Stimulated activated memory B cell treated with anti-CD40 and anti-IgM and Interleukin-4, amounts not matched to agents 10 μg/mL and 1 μg/mL and 100 μg/mL, for 72 hours (primary cell): ENCODE results near the gene SPATA12.

Experiments used
- ATAC-seq: fragments of 150-1000 bp; cut with Tn5 transposase; 2 replicates; pipeline ENCODE4 v1.10.0; 2021
- H3K27ac Mint-ChIP-seq: one replicate; pipeline ENCODE4 v1.8.0; 2022; ENCODE audit warnings: mild to moderate bottlenecking, mixed read lengths
- H3K27me3 Mint-ChIP-seq: one replicate; pipeline ENCODE4 v1.8.0; 2022; ENCODE audit warnings: mixed read lengths
- H3K36me3 Mint-ChIP-seq: one replicate; pipeline ENCODE4 v1.8.0; 2022; ENCODE audit warnings: mixed read lengths
- H3K4me1 Mint-ChIP-seq: one replicate; pipeline ENCODE4 v1.8.0; 2022; ENCODE audit warnings: mixed read lengths
- H3K4me3 Mint-ChIP-seq: one replicate; pipeline ENCODE4 v1.8.0; 2022; ENCODE audit warnings: mild to moderate bottlenecking, moderate library complexity, mixed read lengths
- H3K9me3 Mint-ChIP-seq: one replicate; pipeline ENCODE4 v1.8.0; 2022; ENCODE audit warnings: mixed read lengths

SPATA12 gene

GRCh38 chr3:57060089-57060821, at the start of gene SPATA12:
TSS of gene SPATA12 (plus strand) at chr3:57060664. CDS start at chr3:57073695, 13,031 bp downstream.
- Mint-ChIP-seq H3K9me3 (peaks cover 4% of the 10 kb centered on the region), H3K36me3 (peaks cover 5% of the 10 kb centered on the region), H3K4me1 (peaks cover 10% of the 10 kb centered on the region), H3K4me3 (no peak within 1 kb of the TSS), H3K27me3 (peaks cover 60% of the 10 kb centered on the region), H3K27ac (no peak within 1 kb of the TSS)
- ATAC-seq = no peak

- H3K4me1 Mint-ChIP-seq = no peaks in the 10 kb centered on the region
- no peak for ATAC-seq
- no peak overlapping the region for H3K27ac Mint-ChIP-seq
- H3K27me3 Mint-ChIP-seq = peaks cover 21% of the 10 kb centered on the region
- H3K9me3 Mint-ChIP-seq = no peaks in the 10 kb centered on the region
- H3K36me3 Mint-ChIP-seq = no peaks in the 10 kb centered on the region
- no peak overlapping the region for H3K4me3 Mint-ChIP-seq
Observed at GRCh38 chr3:57011022-57011421, 49.4 kb upstream of the SPATA12 start.

- ATAC-seq = peak; percentile 24
- H3K9me3 Mint-ChIP-seq = no peaks in the 10 kb centered on the region
- no peak overlapping the region for H3K4me3 Mint-ChIP-seq
- H3K36me3 Mint-ChIP-seq = no peaks in the 10 kb centered on the region
- peaks cover 22% of the 10 kb centered on the region for H3K27me3 Mint-ChIP-seq
- peaks cover 9% of the 10 kb centered on the region for H3K4me1 Mint-ChIP-seq
- no peak overlapping the region for H3K27ac Mint-ChIP-seq
Observed at GRCh38 chr3:57012847-57013246, 47.6 kb upstream of the SPATA12 start.

- H3K27ac Mint-ChIP-seq = no peak overlapping the region
Observed at GRCh38 chr3:57015350-57015729, 45.1 kb upstream of the SPATA12 start.

GRCh38 chr3:57015912-57016311, 44.6 kb upstream of the SPATA12 start:
- H3K4me1 Mint-ChIP-seq = peaks cover 17% of the 10 kb centered on the region

More at GRCh38 chr3:57015350-57015729, 45.1 kb upstream of the SPATA12 start:
- peaks cover 17% of the 10 kb centered on the region for H3K4me1 Mint-ChIP-seq
- no peaks in the 10 kb centered on the region for H3K36me3 Mint-ChIP-seq
- no peaks in the 10 kb centered on the region for H3K9me3 Mint-ChIP-seq
- H3K4me3 Mint-ChIP-seq = no peak overlapping the region
- ATAC-seq = no peak
- H3K27me3 Mint-ChIP-seq = peaks cover 22% of the 10 kb centered on the region

GRCh38 chr3:57017459-57017845, 43.0 kb upstream of the SPATA12 start:
- no peaks in the 10 kb centered on the region for H3K9me3 Mint-ChIP-seq
- H3K36me3 Mint-ChIP-seq = no peaks in the 10 kb centered on the region
- H3K27me3 Mint-ChIP-seq = peaks cover 22% of the 10 kb centered on the region
- no peak overlapping the region for H3K4me3 Mint-ChIP-seq
- no peak for ATAC-seq
- H3K27ac Mint-ChIP-seq = no peak overlapping the region
- H3K4me1 Mint-ChIP-seq = peaks cover 17% of the 10 kb centered on the region

More at GRCh38 chr3:57015912-57016311, 44.6 kb upstream of the SPATA12 start:
- no peak for ATAC-seq
- H3K9me3 Mint-ChIP-seq = no peaks in the 10 kb centered on the region
- H3K4me3 Mint-ChIP-seq = no peak overlapping the region
- no peaks in the 10 kb centered on the region for H3K36me3 Mint-ChIP-seq
- peaks cover 22% of the 10 kb centered on the region for H3K27me3 Mint-ChIP-seq
- H3K27ac Mint-ChIP-seq = no peak overlapping the region

GRCh38 chr3:57018246-57018645, 42.2 kb upstream of the SPATA12 start:
- no peak for ATAC-seq
- no peaks in the 10 kb centered on the region for H3K9me3 Mint-ChIP-seq
- no peak overlapping the region for H3K27ac Mint-ChIP-seq
- no peaks in the 10 kb centered on the region for H3K36me3 Mint-ChIP-seq
- peaks cover 23% of the 10 kb centered on the region for H3K27me3 Mint-ChIP-seq
- no peak overlapping the region for H3K4me3 Mint-ChIP-seq
- peaks cover 17% of the 10 kb centered on the region for H3K4me1 Mint-ChIP-seq

GRCh38 chr3:57019057-57019456, 41.4 kb upstream of the SPATA12 start:
- peaks cover 32% of the 10 kb centered on the region for H3K27me3 Mint-ChIP-seq
- ATAC-seq = peak; percentile 86
- peaks cover 17% of the 10 kb centered on the region for H3K4me1 Mint-ChIP-seq
- peak overlapping the region; percentile 26 for H3K27ac Mint-ChIP-seq
- no peaks in the 10 kb centered on the region for H3K36me3 Mint-ChIP-seq
- no peak overlapping the region for H3K4me3 Mint-ChIP-seq
- no peaks in the 10 kb centered on the region for H3K9me3 Mint-ChIP-seq

GRCh38 chr3:57025237-57025636, 35.2 kb upstream of the SPATA12 start:
- no peaks in the 10 kb centered on the region for H3K9me3 Mint-ChIP-seq
- ATAC-seq = no peak
- H3K27me3 Mint-ChIP-seq = peaks cover 19% of the 10 kb centered on the region
- no peaks in the 10 kb centered on the region for H3K36me3 Mint-ChIP-seq
- no peak overlapping the region for H3K27ac Mint-ChIP-seq
- no peaks in the 10 kb centered on the region for H3K4me1 Mint-ChIP-seq
- H3K4me3 Mint-ChIP-seq = no peak overlapping the region

GRCh38 chr3:57026944-57027343, 33.5 kb upstream of the SPATA12 start:
- H3K27me3 Mint-ChIP-seq = peaks cover 19% of the 10 kb centered on the region
- no peaks in the 10 kb centered on the region for H3K36me3 Mint-ChIP-seq
- no peak for ATAC-seq
- no peak overlapping the region for H3K4me3 Mint-ChIP-seq
- H3K27ac Mint-ChIP-seq = no peak overlapping the region
- H3K4me1 Mint-ChIP-seq = no peaks in the 10 kb centered on the region
- no peaks in the 10 kb centered on the region for H3K9me3 Mint-ChIP-seq

- no peak overlapping the region for H3K27ac Mint-ChIP-seq
- ATAC-seq = no peak
- H3K27me3 Mint-ChIP-seq = peaks cover 19% of the 10 kb centered on the region
- no peaks in the 10 kb centered on the region for H3K4me1 Mint-ChIP-seq
- no peaks in the 10 kb centered on the region for H3K36me3 Mint-ChIP-seq
- H3K4me3 Mint-ChIP-seq = no peak overlapping the region
- H3K9me3 Mint-ChIP-seq = no peaks in the 10 kb centered on the region
Observed at GRCh38 chr3:57029383-57029782, 31.1 kb upstream of the SPATA12 start.

- no peaks in the 10 kb centered on the region for H3K9me3 Mint-ChIP-seq
- ATAC-seq = no peak
Observed at GRCh38 chr3:57029924-57030323, 30.5 kb upstream of the SPATA12 start.

GRCh38 chr3:57030721-57031120, 29.7 kb upstream of the SPATA12 start:
- Mint-ChIP-seq H3K27ac (no peak overlapping the region), H3K27me3 (peaks cover 10% of the 10 kb centered on the region), H3K4me1 (no peaks in the 10 kb centered on the region), H3K36me3 (no peaks in the 10 kb centered on the region), H3K9me3 (no peaks in the 10 kb centered on the region), H3K4me3 (no peak overlapping the region)
- no peak for ATAC-seq

More at GRCh38 chr3:57029924-57030323, 30.5 kb upstream of the SPATA12 start:
- no peaks in the 10 kb centered on the region for H3K4me1 Mint-ChIP-seq
- no peak overlapping the region for H3K4me3 Mint-ChIP-seq
- H3K36me3 Mint-ChIP-seq = no peaks in the 10 kb centered on the region
- peaks cover 15% of the 10 kb centered on the region for H3K27me3 Mint-ChIP-seq
- no peak overlapping the region for H3K27ac Mint-ChIP-seq

- Mint-ChIP-seq H3K4me3 (no peak overlapping the region), H3K27ac (no peak overlapping the region), H3K9me3 (no peaks in the 10 kb centered on the region), H3K36me3 (no peaks in the 10 kb centered on the region), H3K4me1 (no peaks in the 10 kb centered on the region), H3K27me3 (peaks cover 10% of the 10 kb centered on the region)
- ATAC-seq = no peak
Observed at GRCh38 chr3:57031631-57032541, 28.6 kb upstream of the SPATA12 start.

GRCh38 chr3:57036952-57037351, 23.5 kb upstream of the SPATA12 start:
- H3K4me1 Mint-ChIP-seq = no peaks in the 10 kb centered on the region
- H3K36me3 Mint-ChIP-seq = no peaks in the 10 kb centered on the region
- no peak overlapping the region for H3K4me3 Mint-ChIP-seq
- H3K27ac Mint-ChIP-seq = no peak overlapping the region
- ATAC-seq = no peak
- peaks cover 43% of the 10 kb centered on the region for H3K27me3 Mint-ChIP-seq
- H3K9me3 Mint-ChIP-seq = no peaks in the 10 kb centered on the region
